Transverse colon (tissue), 3 donors: ENCODE results near the gene GADL1.

Experiments used
- CTCF ChIP-seq, 5 experiments: fragments of 200-600 bp in 3 of 5; fragments of 450-650 bp in 2 of 5; sonication (generic) in 3 of 5; IDR thresholded peaks; 1 replicate in 2 of 5; 2 replicates in 3 of 5; pipeline ENCODE4 v1.5.1; 2016 to 2017; ENCODE audit warnings: antibody characterized with exemption in 5 of 5, inconsistent platforms in 3 of 5, mild to moderate bottlenecking in 2 of 5, moderate library complexity in 1 of 5
- EP300 ChIP-seq: sonication (generic); formaldehyde crosslinking; IDR thresholded peaks from one replicate; pipeline ENCODE4 v1.6.1; 2017; ENCODE audit warnings: antibody characterized with exemption, low read depth

- TF ChIP-seq CTCF (IDR thresholded peaks at IDR 0.05) (no peak), EP300 (no peak)
Measured at GRCh38 chr3:30692498-30693130, 201.8 kb downstream of the GADL1 start.
